Ramos (cell line): Measurements from ENCODE around the gene UNC119.
"Not testable (repeated sequence)": the region's sequence is repeated elsewhere in the genome, so short reads cannot be mapped to it uniquely, and the experiment has no call there.

Experiments used
- in situ Hi-C: fragments of 300-500 bp; cut with MboI; formaldehyde crosslinking; loops from one replicate; pipeline ENCODE4 v1.14.3; 2022; ENCODE audit warnings: low sequenced_read_pairs; ENCODE audit not compliant: unreplicated experiment

The UNC119 gene

GRCh38 chr17:28524476-28525424 is 27.7 kb downstream of the UNC119 start:
- in situ Hi-C loops = no loop called here

- in situ Hi-C loops = no loop called here
Measured at GRCh38 chr17:28523876-28524275, 28.5 kb downstream of the UNC119 start.

- in situ Hi-C loops = no loop called here
Measured at GRCh38 chr17:28523186-28523585, 29.2 kb downstream of the UNC119 start.

- in situ Hi-C loops = not testable (repeated sequence)
Measured at GRCh38 chr17:28522281-28522680, 30.1 kb downstream of the UNC119 start.

GRCh38 chr17:28521311-28522085 is 30.9 kb downstream of the UNC119 start:
- in situ Hi-C loops = no loop called here

- in situ Hi-C loops = no loop called here
Measured at GRCh38 chr17:28520687-28521086, 31.7 kb downstream of the UNC119 start.

GRCh38 chr17:28519236-28519635 is 33.2 kb downstream of the UNC119 start:
- in situ Hi-C loops = no loop called here

- in situ Hi-C loops = no loop called here
Measured at GRCh38 chr17:28518578-28518977, 33.8 kb downstream of the UNC119 start.

- in situ Hi-C loops = no loop called here
Measured at GRCh38 chr17:28518132-28518531, 34.3 kb downstream of the UNC119 start.

- in situ Hi-C loops = no loop called here
Measured at GRCh38 chr17:28515518-28515917, 36.9 kb downstream of the UNC119 start.

- in situ Hi-C loops = no loop called here
Measured at GRCh38 chr17:28514561-28515002, 37.8 kb downstream of the UNC119 start.

GRCh38 chr17:28513476-28513875 is 38.9 kb downstream of the UNC119 start:
- in situ Hi-C loops = no loop called here

- in situ Hi-C loops = no loop called here
Measured at GRCh38 chr17:28511858-28512461, 40.5 kb downstream of the UNC119 start.

- in situ Hi-C loops = no loop called here
Measured at GRCh38 chr17:28509789-28510188, 42.6 kb downstream of the UNC119 start.

- in situ Hi-C loops = no loop called here
Measured at GRCh38 chr17:28508211-28508724, 44.2 kb downstream of the UNC119 start.

- in situ Hi-C loops = no loop called here
Measured at GRCh38 chr17:28507567-28508203, 44.7 kb downstream of the UNC119 start.

GRCh38 chr17:28506763-28507487 is 45.5 kb downstream of the UNC119 start:
- in situ Hi-C loops = no loop called here

GRCh38 chr17:28505986-28506665 is 46.3 kb downstream of the UNC119 start, which contains the start of gene FOXN1:
Gene FOXN1, plus strand, starts transcription at chr17:28506348. Its CDS starts 17,622 bp downstream, at chr17:28523970.
- in situ Hi-C loops = no loop called here

GRCh38 chr17:28503420-28503819 is 49.0 kb downstream of the UNC119 start:
- in situ Hi-C loops = no loop called here
